HG03460 (cell line): ENCODE results near the gene F12.
"Not testable (repeated sequence)": the region's sequence is repeated elsewhere in the genome, so short reads cannot be mapped to it uniquely, and the experiment has no call there.

Source experiments
- ATAC-seq: cut with Tn5 transposase; IDR thresholded peaks from one replicate; pipeline ENCODE4 v1.9.1; 2021; ENCODE audit not compliant: unreplicated experiment

The F12 gene

DNA sequence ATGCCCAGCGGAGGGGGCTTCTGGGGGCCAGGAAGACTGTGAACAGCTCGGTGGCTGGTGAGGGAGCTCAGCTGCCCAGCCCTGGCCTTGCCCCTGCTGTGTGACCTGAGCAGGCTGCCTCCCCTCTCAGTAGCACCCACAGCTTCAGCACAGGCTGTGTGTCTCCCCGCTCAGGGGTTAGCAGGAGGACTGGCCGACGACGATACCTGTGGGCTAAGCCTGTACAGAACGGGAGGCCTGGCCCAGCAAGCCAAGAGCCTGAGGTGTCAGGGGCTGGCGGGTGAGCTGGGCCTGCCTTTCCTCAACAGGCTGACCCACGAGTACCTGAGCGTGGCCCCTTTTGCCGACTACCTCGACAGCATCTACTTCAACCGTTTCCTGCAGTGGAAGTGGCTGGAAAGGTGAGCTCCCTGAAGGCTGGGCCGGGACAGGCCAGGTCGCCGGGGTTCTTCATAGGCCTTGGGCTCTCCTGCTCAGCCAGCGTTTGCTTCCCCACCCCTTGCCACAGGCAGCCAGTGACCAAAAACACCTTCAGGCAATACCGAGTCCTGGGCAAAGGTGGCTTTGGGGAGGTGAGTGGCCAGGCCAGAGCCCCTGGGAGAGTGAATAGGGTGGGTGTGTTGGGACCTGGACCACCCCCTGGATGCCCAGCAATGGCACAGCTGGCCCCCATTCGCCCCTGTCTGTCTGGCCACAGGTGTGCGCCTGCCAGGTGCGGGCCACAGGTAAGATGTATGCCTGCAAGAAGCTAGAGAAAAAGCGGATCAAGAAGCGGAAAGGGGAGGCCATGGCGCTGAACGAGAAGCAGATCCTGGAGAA lies 23.7 kb upstream of the F12 start:
- no peak for ATAC-seq

GRCh38 chr5:177432143-177432838 lies 22.9 kb upstream of the F12 start:
- no peak for ATAC-seq

- ATAC-seq: peak; percentile 41
Measured at GRCh38 chr5:177431317-177432142, 22.2 kb upstream of the F12 start.

GRCh38 chr5:177430972-177431316 lies 21.6 kb upstream of the F12 start:
- ATAC-seq: no peak

GRCh38 chr5:177430140-177430951 lies 21.0 kb upstream of the F12 start:
- ATAC-seq: no peak

DNA sequence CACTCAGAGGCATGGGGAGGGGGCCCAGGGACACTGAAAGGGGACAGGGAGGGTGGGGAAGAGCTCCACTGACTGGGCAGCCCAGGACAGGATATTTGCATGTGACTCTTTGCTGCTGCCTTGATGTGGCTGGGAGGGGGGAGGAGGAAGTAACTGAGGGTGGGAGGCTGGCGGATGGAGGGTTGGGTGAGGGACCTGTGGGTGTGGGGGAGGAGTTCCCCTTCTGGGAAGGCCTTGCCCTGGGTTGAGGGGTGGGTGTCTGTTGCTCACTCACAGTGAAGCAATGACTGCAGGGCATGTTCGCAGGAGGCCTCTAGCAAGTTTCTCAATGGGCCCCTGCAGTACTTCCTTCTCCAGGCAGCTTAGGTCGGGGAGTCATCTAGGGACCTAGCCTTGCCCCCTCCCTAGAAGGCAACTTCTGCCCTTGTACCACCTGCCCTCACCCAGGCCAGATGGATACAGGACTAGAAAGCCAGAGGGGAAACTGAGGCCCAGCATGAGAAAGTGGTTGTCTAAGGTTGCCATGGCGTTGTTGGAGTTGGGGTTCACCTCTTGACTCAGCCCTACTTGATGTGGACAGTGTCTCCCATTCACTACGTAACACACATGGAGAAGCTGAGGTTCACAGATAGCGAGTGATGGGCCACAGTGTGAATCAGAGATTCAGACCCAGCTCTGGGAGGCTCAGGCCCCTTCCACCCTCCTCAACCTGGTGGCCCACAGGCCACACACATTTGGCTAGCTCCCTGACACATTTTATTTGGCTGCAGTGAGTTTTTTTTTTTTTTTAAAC lies 20.1 kb upstream of the F12 start:
- no peak for ATAC-seq

DNA sequence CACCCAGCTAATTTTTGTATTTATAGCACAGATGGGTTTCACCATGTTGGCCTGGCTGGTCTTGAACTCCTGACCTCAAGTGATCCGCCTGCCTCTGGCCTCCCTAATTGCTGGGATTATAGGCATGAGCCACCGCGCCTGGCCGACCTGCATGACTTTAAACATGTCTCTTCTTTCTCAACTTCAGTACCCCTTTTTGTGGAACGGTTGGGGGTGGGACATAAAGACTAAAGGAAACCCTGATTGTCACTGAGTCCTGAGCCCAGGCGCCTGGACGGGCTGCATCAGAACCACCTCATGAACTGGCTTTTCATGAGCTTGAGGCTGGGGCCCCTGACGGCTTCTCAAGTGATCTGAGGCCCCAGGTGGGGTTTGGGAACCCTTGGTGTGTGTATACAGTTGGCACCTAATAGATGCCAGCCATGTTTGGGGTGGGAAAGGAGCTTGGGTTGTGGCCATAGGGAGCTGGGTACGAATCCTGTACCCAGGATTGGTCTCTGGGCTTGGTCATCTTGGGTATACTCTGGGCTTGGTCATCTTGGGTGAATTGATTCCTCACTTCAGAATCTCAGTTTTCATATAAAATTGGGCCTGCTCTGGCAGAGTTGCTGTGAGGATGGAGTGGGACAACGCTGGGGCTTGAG lies 19.3 kb upstream of the F12 start:
- no peak for ATAC-seq

GRCh38 chr5:177427919-177428573 lies 18.7 kb upstream of the F12 start:
- no peak for ATAC-seq

GRCh38 chr5:177427211-177427822 lies 18.0 kb upstream of the F12 start:
- ATAC-seq: no peak

GRCh38 chr5:177426566-177427210 lies 17.3 kb upstream of the F12 start, which contains the start of gene GRK6:
Gene GRK6 (plus strand): TSS chr5:177426676. CDS start chr5:177426846, 170 bp downstream.
- ATAC-seq: peak; percentile 3

DNA sequence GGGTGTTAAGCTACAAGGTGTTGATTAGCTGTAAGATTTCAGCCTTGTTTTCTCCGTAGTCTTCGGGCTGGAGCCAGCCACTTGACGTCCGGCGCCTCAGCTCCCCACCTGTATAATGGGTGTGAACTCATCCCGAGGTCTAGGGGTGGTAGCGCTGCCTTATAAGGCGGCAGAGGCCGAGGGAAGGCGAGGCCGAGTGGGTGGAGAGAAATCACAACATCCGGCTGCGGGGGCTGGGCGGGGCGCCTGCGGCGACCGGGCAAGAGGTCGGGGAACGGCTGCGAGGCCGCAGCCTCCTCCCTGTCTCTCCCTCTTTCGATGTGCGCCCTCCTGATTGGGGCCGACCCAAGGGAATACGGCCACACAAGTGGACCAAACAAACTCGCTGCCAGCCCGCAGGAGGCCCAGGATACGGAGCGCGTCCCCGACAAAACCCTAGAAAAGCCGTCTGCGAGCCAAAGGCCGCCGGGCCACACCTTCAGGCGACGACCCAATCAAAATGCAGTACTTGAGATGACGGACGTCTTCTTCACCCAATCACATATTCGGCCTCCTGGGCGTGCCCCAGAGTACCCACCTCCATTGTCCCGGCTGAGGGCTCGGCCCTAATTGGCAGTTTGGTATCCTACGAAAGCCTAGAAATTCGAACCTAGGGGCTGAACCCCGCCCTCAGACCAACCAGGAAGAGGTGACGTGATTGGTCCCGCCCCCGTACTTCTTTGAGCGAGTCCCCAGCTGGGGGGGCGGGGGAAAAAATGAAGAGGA lies 16.6 kb upstream of the F12 start:
- peak; percentile 77 for ATAC-seq

DNA sequence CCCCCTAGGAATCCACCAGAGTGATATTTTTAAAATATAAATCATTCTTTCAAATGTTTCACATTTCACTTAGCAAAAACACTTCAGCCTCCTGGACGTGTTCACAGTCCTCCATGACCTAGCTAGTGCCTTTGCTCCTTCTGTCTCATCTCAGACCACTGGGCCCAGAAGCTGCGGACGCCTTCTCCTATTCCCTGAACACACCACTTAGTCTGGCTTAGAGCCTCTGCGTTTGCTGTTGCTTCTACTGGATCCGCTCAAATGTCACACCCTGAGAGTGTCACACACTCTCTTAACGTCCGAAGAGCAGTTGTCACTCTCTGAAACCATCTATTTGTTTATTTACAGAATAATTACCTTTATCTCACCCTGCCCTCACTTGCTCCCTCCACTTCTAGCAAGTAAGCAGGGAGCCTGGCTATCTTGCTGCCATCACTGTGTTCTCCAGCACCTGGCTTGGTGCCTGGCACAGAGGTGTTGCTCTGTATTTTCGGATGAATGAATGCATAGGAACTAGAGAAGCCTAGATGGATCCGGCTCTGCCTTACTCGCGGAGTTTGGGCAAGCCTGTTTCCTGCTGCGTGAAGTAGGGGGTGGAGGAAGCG lies 15.9 kb upstream of the F12 start:
- no peak for ATAC-seq

DNA sequence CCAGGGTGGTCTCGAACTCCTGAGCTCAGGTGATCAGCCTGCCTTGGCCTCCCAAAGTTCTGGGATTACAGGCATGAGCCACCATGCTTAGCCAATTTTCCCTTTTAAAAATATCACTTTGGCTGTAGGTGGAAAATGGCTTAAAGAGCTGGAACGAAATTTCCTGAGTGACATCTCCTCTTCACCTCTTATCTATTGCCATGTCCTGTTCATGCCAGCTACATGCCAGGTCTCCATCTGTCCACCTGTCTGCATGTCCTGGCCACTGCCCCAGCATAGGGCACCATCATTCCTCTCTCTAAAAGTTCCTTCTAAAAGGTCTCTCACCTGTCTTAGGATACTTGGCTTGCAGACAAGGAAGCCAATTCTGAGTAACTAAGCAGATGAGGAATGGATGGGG lies 14.3 kb upstream of the F12 start:
- ATAC-seq: no peak

DNA sequence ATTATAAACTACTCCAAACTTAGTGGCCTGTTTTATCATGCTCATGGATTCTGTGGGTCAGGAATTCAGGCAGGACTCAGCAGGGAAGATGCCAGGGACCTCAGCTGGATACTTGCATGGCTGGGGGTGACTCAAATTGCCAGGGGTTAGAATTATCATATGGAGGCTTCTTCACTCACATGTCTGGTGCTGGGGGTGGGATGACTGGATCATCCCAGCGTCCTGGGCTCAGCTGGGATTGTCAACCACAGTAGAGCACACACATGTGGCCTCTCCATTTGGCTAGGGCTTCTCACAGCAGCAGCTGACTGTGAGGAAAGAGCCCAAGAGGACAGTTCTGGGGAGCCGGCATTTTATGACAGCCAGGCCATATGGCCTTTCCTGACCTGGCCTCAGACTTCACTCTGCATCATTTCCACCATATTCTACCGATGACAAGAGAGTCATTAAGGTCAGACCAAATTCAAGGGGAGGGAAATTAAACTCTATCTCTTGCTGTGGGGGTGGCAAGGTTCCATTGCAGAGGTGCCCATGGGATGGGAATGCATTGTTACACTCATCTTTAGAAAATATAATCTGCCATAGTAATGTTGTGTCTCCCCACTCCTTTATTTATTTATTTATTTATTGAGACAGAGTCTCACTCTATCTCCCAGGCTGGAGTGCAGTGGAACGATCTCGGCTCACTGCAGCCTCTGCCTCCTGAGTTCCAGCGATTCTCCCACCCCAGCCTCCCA lies 11.9 kb upstream of the F12 start:
- ATAC-seq: no peak

DNA sequence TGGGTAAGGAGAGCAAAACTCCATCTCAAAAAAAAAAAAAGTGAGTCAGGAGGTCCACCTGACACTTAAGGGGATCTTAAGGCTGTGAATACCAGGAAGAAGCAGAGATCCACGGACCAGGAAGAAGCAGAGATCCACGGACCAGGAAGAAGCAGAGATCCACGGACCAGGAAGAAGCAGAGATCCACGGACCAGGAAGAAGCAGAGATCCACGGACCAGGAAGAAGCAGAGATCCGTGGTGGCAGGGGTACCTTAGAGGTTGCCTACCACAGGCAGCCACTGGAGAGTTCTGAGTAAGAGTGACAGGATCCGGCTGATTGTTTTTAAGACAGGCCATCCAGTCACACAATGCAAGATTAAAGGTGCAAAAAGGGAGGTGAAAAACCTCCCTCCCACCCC lies 11.1 kb upstream of the F12 start:
- ATAC-seq: not testable (repeated sequence)

DNA sequence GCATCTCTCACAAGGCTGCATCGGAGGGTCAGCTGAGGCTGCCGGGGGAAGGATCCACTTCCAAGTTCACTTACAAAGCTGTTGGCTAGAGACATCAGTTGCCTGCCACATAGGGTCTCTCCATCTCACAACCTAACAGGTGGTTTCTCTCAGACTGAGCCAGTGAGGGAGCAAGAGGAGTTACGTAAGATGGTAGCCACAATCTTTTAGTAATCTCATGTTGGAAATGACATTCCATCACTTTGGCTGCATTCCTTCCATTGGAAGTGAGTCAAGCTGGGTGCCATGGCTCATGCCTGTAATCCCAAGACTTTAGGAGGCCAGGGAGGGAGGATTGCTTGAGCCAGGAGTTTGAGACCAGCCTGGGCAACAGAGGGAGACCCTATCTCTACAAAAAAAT lies 9.7 kb upstream of the F12 start:
- ATAC-seq: no peak
